RWPE1 (cell line): ENCODE measurements around the gene GNL3.

Experiments
- CTCF ChIA-PET: fragments of 350-600 bp; sonication (Branson Sonifier 250); formaldehyde crosslinking; extraction: SDS; loops from one replicate; lab custom pipeline; 2021; lab: Yijun Ruan, JAX
- POLR2A ChIA-PET: fragments of 400-600 bp; formaldehyde crosslinking; extraction: SDS; loops from one replicate; lab custom pipeline; 2020; ENCODE audit warnings: antibody characterized with exemption; ENCODE audit not compliant: low non-redundant PET; lab: Yijun Ruan, JAX
- DNase-seq: peaks from one replicate; pipeline ENCODE4 v3.0.0; 2012; ENCODE audit warnings: low spot score
- H3K27ac ChIP-seq: fragments of 450-650 bp; 2 replicates; pipeline ENCODE4 v1.5.1; 2017
- CTCF ChIP-seq: fragments of 450-650 bp; conservative IDR thresholded peaks from 2 replicates; pipeline ENCODE4 v1.5.1; 2017; ENCODE audit warnings: low read depth, mild to moderate bottlenecking

The GNL3 gene

GRCh38 chr3:52743152-52743551 is 57.3 kb downstream of the GNL3 start:
- TF ChIP-seq CTCF: no peak
- CTCF ChIA-PET: interaction anchor here (0.6 kb wide), 2 partner anchors 9 to 19 kb away, joined by 3 to 5 read pairs; no protein-coding TSS in a partner anchor
- no peak overlapping the region for H3K27ac ChIP-seq
- no peak for DNase-seq
- POLR2A ChIA-PET: no interaction called here

GRCh38 chr3:52743721-52744120 is 57.9 kb downstream of the GNL3 start:
- TF ChIP-seq CTCF: no peak
- CTCF ChIA-PET: interaction anchor here (0.6 kb wide), 2 partner anchors 9 to 19 kb away, joined by 3 to 5 read pairs; no protein-coding TSS in a partner anchor
- no peak for DNase-seq
- POLR2A ChIA-PET: interaction anchor here (0.6 kb wide), 1 partner anchor 59 kb away, joined by 3 read pairs; no protein-coding TSS in a partner anchor
- no peak overlapping the region for H3K27ac ChIP-seq
